ENCODE results near the gene WBP11. TPM values are rescaled to one million over a fixed set of nuclear protein-coding genes. Genes with fewer than 3 reads are reported as not detected.
A peak's percentile ranks its signal among the peaks of the same experiment; 100 is the strongest.

Gene WBP11
- total and polyA plus RNA-seq, 2 donors (not counting 3 experiments of a cell fraction or from before 2014, with no cell fraction given), result 11.4 to 77.1 TPM

- POLR2A ChIA-PET, result no interaction called here
- no peaks in the 10 kb centered on the region for H3K9me1 ChIP-seq (replicated peaks; ENCODE audit: control insufficient read depth, extremely low read depth, insufficient read depth, low read length)
- H4K20me1 ChIP-seq (replicated peaks; ENCODE audit: control insufficient read depth, extremely low read depth, insufficient read depth, low read length), result no peaks in the 10 kb centered on the region
- no TSS peak for BruUV-seq (replicated peaks)
- no peaks in the 10 kb centered on the region for H3K36me3 ChIP-seq (ENCODE audit: control insufficient read depth in 2 of 2, extremely low read depth in 1 of 2, insufficient read depth in 2 of 2, low read length in 2 of 2)
- H3K9ac ChIP-seq (replicated peaks; ENCODE audit: extremely low read depth, insufficient read depth, low read length), result peak overlapping the region; percentile 36
- H2AFZ ChIP-seq (ENCODE audit: low read depth, low read length), result peak overlapping the region; percentile 82
- no peaks in the 10 kb centered on the region for H3K79me2 ChIP-seq (ENCODE audit: control insufficient read depth, insufficient read depth, low read length)
- dilution Hi-C loops (cut with MboI; ENCODE audit: extremely low pct_ligation_motif_present, low sequenced_read_pairs), result no loop called here
- H3K27ac ChIP-seq (ENCODE audit: insufficient read depth, low read depth, low read length), result peak overlapping the region; percentile 53
- no peak overlapping the region for H3K4me2 ChIP-seq (ENCODE audit: insufficient read depth, low read length)
- no peaks in the 10 kb centered on the region for H3K27me3 ChIP-seq (ENCODE audit: control insufficient read depth in 2 of 2, insufficient read depth in 2 of 2, low read length in 2 of 2)
- DNase-seq (ENCODE audit: low read depth, low spot score) (peak; percentile 98), FAIRE-seq (peak; percentile 59)
- TF ChIP-seq EZH2 (IDR thresholded peaks at IDR 0.05; ENCODE audit: borderline replicate concordance, low read depth, low read length, severe bottlenecking) (no peak), FOS (IDR thresholded peaks at IDR 0.05; ENCODE audit: borderline replicate concordance, insufficient read depth, low read length) (peak; percentile 39), JUN (IDR thresholded peaks at IDR 0.05; ENCODE audit: borderline replicate concordance, insufficient read depth, insufficient read length, low read depth) (peak; percentile 80), MYC (IDR thresholded peaks at IDR 0.05; ENCODE audit: low read depth, low read length) (no peak), GATA2 (IDR thresholded peaks at IDR 0.05; ENCODE audit: insufficient read depth, insufficient read length, low read depth, low read length) (peak; percentile 52)
- CTCF ChIA-PET, result interaction anchor here (1.0 to 7.4 kb wide), 6 partner anchors 15 to 372 kb away, joined by 3 to 97 read pairs (median 6); partner anchors contain the start of gene RERG
- no peak overlapping the region for H3K4me3 ChIP-seq (replicated peaks in 1 of 3; ENCODE audit: insufficient read depth in 1 of 3, low read depth in 1 of 3, low read length in 3 of 3)
- H3K4me1 ChIP-seq (ENCODE audit: control insufficient read depth, extremely low read depth, insufficient read depth, low read length), result peaks cover 41% of the 10 kb centered on the region
- no peaks in the 10 kb centered on the region for H3K9me3 ChIP-seq (replicated peaks; ENCODE audit: control insufficient read depth, insufficient read depth, low read length)
- intact Hi-C loops (cut with micrococcal nuclease), result no loop called here
These were observed 46.4 kb upstream of the WBP11 start for GRCh38 chr12:14849661-14850060.

GRCh38 chr12:14846876-14847580 is 43.8 kb upstream of the WBP11 start:
- no peaks in the 10 kb centered on the region for H3K27me3 ChIP-seq (ENCODE audit: control insufficient read depth in 2 of 2, insufficient read depth in 2 of 2, low read length in 2 of 2)
- peak overlapping the region; percentile 38 for H2AFZ ChIP-seq (ENCODE audit: low read depth, low read length)
- ChIA-PET POLR2A (interaction anchor here (0.9 kb wide), 1 partner anchor 73 kb away, joined by 3 read pairs; a partner anchor contains a TSS), CTCF (interaction anchor here (0.9 to 7.4 kb wide), 17 partner anchors 9 to 374 kb away, joined by 3 to 97 read pairs (median 5); partner anchors contain the start of genes MGP and RERG)
- H3K79me2 ChIP-seq (ENCODE audit: control insufficient read depth, insufficient read depth, low read length), result peaks cover 6% of the 10 kb centered on the region
- DNase-seq (ENCODE audit: low read depth, low spot score) (peak; percentile 86), FAIRE-seq (no peak)
- H3K36me3 ChIP-seq (ENCODE audit: control insufficient read depth in 2 of 2, extremely low read depth in 1 of 2, insufficient read depth in 2 of 2, low read length in 2 of 2), result no peaks in the 10 kb centered on the region
- no peak overlapping the region for H3K4me2 ChIP-seq (ENCODE audit: insufficient read depth, low read length)
- peaks cover 57% of the 10 kb centered on the region for H3K4me1 ChIP-seq (ENCODE audit: control insufficient read depth, extremely low read depth, insufficient read depth, low read length)
- no peaks in the 10 kb centered on the region for H4K20me1 ChIP-seq (replicated peaks; ENCODE audit: control insufficient read depth, extremely low read depth, insufficient read depth, low read length)
- BruUV-seq (replicated peaks), result no TSS peak
- TF ChIP-seq EZH2 (IDR thresholded peaks at IDR 0.05; ENCODE audit: borderline replicate concordance, low read depth, low read length, severe bottlenecking), result no peak
- no peak for TF ChIP-seq MAX (IDR thresholded peaks at IDR 0.05; ENCODE audit: insufficient read depth, insufficient read length)
- no peak for TF ChIP-seq FOS (IDR thresholded peaks at IDR 0.05; ENCODE audit: borderline replicate concordance, insufficient read depth, low read length)
- TF ChIP-seq POLR2AphosphoS5 (IDR thresholded peaks at IDR 0.05; ENCODE audit: insufficient read depth, low read depth, low read length), result no peak
- no peak for TF ChIP-seq JUN (IDR thresholded peaks at IDR 0.05; ENCODE audit: borderline replicate concordance, insufficient read depth, insufficient read length, low read depth)
- no peak for TF ChIP-seq MYC (IDR thresholded peaks at IDR 0.05; ENCODE audit: low read depth, low read length)
- no peak for TF ChIP-seq POLR2A (IDR thresholded peaks at IDR 0.05; ENCODE audit: low read depth, low read length)
- no peak for TF ChIP-seq CTCF (IDR thresholded peaks at IDR 0.05; ENCODE audit: extremely low read depth in 1 of 2, insufficient read depth in 1 of 2, low read depth in 1 of 2, low read length in 2 of 2)
- no peak for TF ChIP-seq GATA2 (IDR thresholded peaks at IDR 0.05; ENCODE audit: insufficient read depth, insufficient read length, low read depth, low read length)
- intact Hi-C loops (cut with micrococcal nuclease), result loop anchor here (1.0 kb wide), 1 partner anchor 58 kb away; no protein-coding TSS in a partner anchor
- no peak overlapping the region for H3K4me3 ChIP-seq (replicated peaks in 1 of 3; ENCODE audit: insufficient read depth in 1 of 3, low read depth in 1 of 3, low read length in 3 of 3)
- no peaks in the 10 kb centered on the region for H3K9me1 ChIP-seq (replicated peaks; ENCODE audit: control insufficient read depth, extremely low read depth, insufficient read depth, low read length)
- no peak overlapping the region for H3K9ac ChIP-seq (replicated peaks; ENCODE audit: extremely low read depth, insufficient read depth, low read length)
- dilution Hi-C loops (cut with MboI; ENCODE audit: extremely low pct_ligation_motif_present, low sequenced_read_pairs), result no loop called here
- no peaks in the 10 kb centered on the region for H3K9me3 ChIP-seq (replicated peaks; ENCODE audit: control insufficient read depth, insufficient read depth, low read length)
- H3K27ac ChIP-seq (ENCODE audit: insufficient read depth, low read depth, low read length), result no peak overlapping the region
